NB4 (cell line): ENCODE results near the gene UNC5B.

Experiments used
- MYC ChIP-seq: IDR thresholded peaks from 2 replicates; pipeline ENCODE4 v1.6.1; 2011; ENCODE audit warnings: low read depth, low read length
- TF ChIP-seq, protein P1 (sequence below): IDR thresholded peaks from one replicate; pipeline ENCODE4 v1.5.1; 2012; ENCODE audit warnings: low read depth, low read length
- TF ChIP-seq, protein P2 (sequence below): IDR thresholded peaks from 2 replicates; pipeline ENCODE4 v1.6.1; 2011; ENCODE audit warnings: low read depth, low read length

DNA sequence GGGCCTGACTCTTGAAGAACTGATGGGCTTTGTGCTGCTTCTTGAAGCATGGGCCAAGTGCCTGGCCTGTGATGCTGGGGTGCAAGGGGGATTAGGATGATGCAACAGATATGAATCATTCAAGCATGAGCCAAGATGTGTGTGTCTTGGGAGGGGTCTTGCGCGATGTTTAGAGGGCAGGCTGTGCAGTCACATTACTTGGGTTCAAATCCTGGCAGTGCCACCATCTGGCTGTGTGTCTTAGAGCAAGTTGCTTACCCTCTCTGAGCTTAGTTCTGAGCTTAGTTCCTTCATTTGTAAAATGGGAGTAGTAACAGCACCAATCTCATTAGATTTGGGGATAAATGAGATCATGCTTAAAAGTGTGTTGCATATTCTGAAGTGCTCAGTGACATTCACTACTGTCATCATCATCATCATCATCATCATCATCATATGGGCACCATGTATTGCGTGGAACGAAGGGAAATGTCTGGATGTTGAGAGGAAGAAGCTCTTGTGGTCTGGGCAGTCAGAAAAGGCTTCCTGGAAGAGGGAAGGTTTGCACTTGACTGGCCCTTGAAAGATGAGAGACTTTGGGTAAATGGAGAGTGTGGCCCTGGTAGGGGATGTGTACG lies 9.3 kb downstream of the UNC5B start:
- TF ChIP-seq, protein P1, sequence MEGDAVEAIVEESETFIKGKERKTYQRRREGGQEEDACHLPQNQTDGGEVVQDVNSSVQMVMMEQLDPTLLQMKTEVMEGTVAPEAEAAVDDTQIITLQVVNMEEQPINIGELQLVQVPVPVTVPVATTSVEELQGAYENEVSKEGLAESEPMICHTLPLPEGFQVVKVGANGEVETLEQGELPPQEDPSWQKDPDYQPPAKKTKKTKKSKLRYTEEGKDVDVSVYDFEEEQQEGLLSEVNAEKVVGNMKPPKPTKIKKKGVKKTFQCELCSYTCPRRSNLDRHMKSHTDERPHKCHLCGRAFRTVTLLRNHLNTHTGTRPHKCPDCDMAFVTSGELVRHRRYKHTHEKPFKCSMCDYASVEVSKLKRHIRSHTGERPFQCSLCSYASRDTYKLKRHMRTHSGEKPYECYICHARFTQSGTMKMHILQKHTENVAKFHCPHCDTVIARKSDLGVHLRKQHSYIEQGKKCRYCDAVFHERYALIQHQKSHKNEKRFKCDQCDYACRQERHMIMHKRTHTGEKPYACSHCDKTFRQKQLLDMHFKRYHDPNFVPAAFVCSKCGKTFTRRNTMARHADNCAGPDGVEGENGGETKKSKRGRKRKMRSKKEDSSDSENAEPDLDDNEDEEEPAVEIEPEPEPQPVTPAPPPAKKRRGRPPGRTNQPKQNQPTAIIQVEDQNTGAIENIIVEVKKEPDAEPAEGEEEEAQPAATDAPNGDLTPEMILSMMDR, result no peak
- TF ChIP-seq, protein P2, sequence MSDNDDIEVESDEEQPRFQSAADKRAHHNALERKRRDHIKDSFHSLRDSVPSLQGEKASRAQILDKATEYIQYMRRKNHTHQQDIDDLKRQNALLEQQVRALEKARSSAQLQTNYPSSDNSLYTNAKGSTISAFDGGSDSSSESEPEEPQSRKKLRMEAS, result no peak
- no peak for TF ChIP-seq MYC
